CD4-positive, alpha-beta memory T cell (primary cell): ENCODE data around the gene PPP1R9A. TPM values are rescaled to one million over a fixed set of nuclear protein-coding genes. Genes with fewer than 3 reads are reported as not detected.

Source experiments
- CTCF ChIA-PET: fragments of 350-600 bp; sonication (Branson Sonifier 250); formaldehyde crosslinking; loops from one replicate; lab custom pipeline; 2021; ENCODE audit warnings: inconsistent platforms; ENCODE audit not compliant: partially characterized antibody; lab: Charles Lee
- POLR2A ChIA-PET: fragments of 350-600 bp; sonication (Branson Sonifier 250); formaldehyde crosslinking; loops from one replicate; lab custom pipeline; 2021; ENCODE audit not compliant: partially characterized antibody; lab: Charles Lee
- DNase-seq, 5 donors: peaks; one replicate each; pipeline versions ENCODE4 v3.0.0 to v3.0.0-alpha.2; 2020 to 2022; ENCODE audit warnings: mixed read lengths in 1 of 5
- H3K27ac ChIP-seq: one replicate; pipeline ENCODE4 v1.7.0; 2013; ENCODE audit warnings: low read depth, low read length
- H3K27me3 ChIP-seq: 2 replicates; pipeline ENCODE4 v1.7.0; 2013; ENCODE audit warnings: mild to moderate bottlenecking, low read length, moderate library complexity; ENCODE audit not compliant: insufficient read depth
- H3K36me3 ChIP-seq: 2 replicates; pipeline ENCODE4 v1.7.0; 2013; ENCODE audit warnings: mild to moderate bottlenecking, low read length, moderate library complexity; ENCODE audit not compliant: insufficient read depth
- H3K4me1 ChIP-seq: 2 replicates; pipeline ENCODE4 v1.7.0; 2013; ENCODE audit warnings: mild to moderate bottlenecking, low read length, moderate library complexity; ENCODE audit not compliant: insufficient read depth
- H3K4me3 ChIP-seq, 2 donors: one replicate each; pipeline ENCODE4 v1.7.0; 2013; ENCODE audit warnings: low read length in 2 of 2, mild to moderate bottlenecking in 1 of 2
- H3K9me3 ChIP-seq, 2 donors: one replicate each; pipeline ENCODE4 v1.7.0; 2013; ENCODE audit warnings: low read length in 2 of 2, control low read depth in 1 of 2; ENCODE audit not compliant: control insufficient read depth in 1 of 2
- H3K27ac Mint-ChIP-seq, 7 donors: one replicate each; pipeline ENCODE4 v1.8.0; 2020 to 2021; ENCODE audit warnings: mixed read lengths in 7 of 7, mild to moderate bottlenecking in 6 of 7, inconsistent platforms in 3 of 7, moderate library complexity in 3 of 7
- H3K27me3 Mint-ChIP-seq, 2 donors: one replicate each; pipeline ENCODE4 v1.8.0; 2020 to 2021; ENCODE audit warnings: mixed read lengths in 2 of 2
- H3K36me3 Mint-ChIP-seq, 2 donors: one replicate each; pipeline ENCODE4 v1.8.0; 2020 to 2021; ENCODE audit warnings: mixed read lengths in 2 of 2, inconsistent platforms in 1 of 2, mild to moderate bottlenecking in 1 of 2
- H3K4me1 Mint-ChIP-seq, 4 donors: one replicate each; pipeline ENCODE4 v1.8.0; 2020 to 2021; ENCODE audit warnings: mixed read lengths in 4 of 4, mild to moderate bottlenecking in 1 of 4
- H3K4me3 Mint-ChIP-seq, 8 donors: one replicate each; pipeline ENCODE4 v1.8.0; 2020 to 2021; ENCODE audit warnings: mixed read lengths in 8 of 8, mild to moderate bottlenecking in 7 of 8, moderate library complexity in 6 of 8, inconsistent platforms in 3 of 8
- H3K9me3 Mint-ChIP-seq, 8 donors: one replicate each; pipeline ENCODE4 v1.8.0; 2020 to 2021; ENCODE audit warnings: mixed read lengths in 8 of 8, mild to moderate bottlenecking in 5 of 8, inconsistent platforms in 3 of 8, moderate library complexity in 1 of 8
- intact Hi-C: fragments of 100-400 bp; cut with micrococcal nuclease; formaldehyde crosslinking; loops from one replicate; pipeline ENCODE4 v1.15.1; 2023
- polyA plus RNA-seq, 2 donors: library from polyadenylated mRNA; unstranded; fragments of 300-500 nt; fragmentation: Illumina TruSeq; gene quantifications; one replicate each; pipeline ENCODE4 v1.2.3, GENCODE V29; 2021
- total RNA-seq, 2 experiments: library from RNA; stranded (reverse); gene quantifications; one replicate each; pipeline ENCODE4 v1.2.3, GENCODE V29; 2021

Gene PPP1R9A
- total and polyA plus RNA-seq, 4 experiments from 2014 or later = not detected

DNA sequence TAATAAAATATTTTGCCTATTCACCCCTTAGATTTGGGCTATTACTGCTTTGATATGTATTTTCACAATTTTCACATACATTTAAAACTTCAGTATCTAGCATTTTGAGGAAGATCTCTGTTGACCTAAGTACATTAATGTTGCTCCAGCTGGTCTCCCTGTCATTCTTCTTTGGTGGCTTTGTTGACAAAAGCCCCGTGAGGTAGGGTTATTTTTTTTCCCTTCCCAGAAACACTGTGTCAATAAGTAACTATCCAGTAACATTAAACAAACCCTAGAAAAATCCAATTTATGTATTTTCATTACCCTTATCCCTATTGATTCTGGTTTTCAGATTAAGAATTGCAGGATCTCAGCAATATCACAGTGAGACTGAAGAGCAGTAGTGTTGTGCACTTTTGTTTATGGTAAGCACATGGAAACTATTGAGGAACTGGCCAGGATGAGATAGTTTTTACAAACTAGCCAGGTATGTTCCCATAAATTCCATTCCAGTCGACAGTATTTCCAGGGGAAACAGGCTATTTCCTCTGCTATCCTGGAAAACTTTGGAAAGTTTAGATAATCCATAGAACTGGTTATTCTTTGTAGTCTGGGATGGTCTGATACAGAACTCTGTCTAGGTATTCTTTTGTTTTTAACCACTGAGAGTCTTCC, 218.8 kb downstream of the PPP1R9A start:
- H3K4me3 Mint-ChIP-seq = no peak overlapping the region
- Histone ChIP-seq H3K9me3 (no peaks in the 10 kb centered on the region), H3K4me3 (no peak overlapping the region), H3K27ac (no peak overlapping the region), H3K27me3 (no peaks in the 10 kb centered on the region), H3K4me1 (no peaks in the 10 kb centered on the region), H3K36me3 (no peaks in the 10 kb centered on the region)
- POLR2A ChIA-PET = no interaction called here
- peaks cover 0 to 7% (median under 1%) of the 10 kb centered on the region in 8 donors for H3K9me3 Mint-ChIP-seq
- H3K4me1 Mint-ChIP-seq = no peaks in the 10 kb centered on the region
- no peaks in the 10 kb centered on the region for H3K36me3 Mint-ChIP-seq
- CTCF ChIA-PET = no interaction called here
- no peaks in the 10 kb centered on the region for H3K27me3 Mint-ChIP-seq
- intact Hi-C loops = no loop called here
- no peak overlapping the region for H3K27ac Mint-ChIP-seq
- DNase-seq = no peak

DNA sequence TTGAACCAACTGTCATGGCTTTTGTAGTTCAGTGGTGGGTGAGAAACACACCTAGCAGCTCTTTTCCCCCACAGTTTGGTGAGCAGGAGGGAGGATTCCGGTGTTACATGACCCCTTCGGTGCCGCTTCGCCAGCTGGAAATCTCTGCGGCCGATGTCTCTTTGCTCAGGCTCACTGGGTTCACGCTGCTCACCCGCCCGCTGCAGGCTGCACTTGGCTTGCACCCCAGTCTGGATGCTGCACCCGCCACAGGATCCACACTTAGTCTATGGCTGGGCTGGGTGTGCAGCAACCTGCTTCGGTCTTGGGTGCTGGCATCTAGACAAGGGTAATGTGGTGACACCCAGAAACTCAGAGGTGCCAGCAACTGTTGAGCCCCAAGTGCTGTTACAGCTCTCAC, 225.1 kb downstream of the PPP1R9A start:
- DNase-seq = no peak
- ChIA-PET POLR2A (no interaction called here), CTCF (no interaction called here)
- no peak overlapping the region for H3K4me3 Mint-ChIP-seq
- peaks cover 0 to 12% (median 4%) of the 10 kb centered on the region in 8 donors for H3K9me3 Mint-ChIP-seq
- H3K27ac Mint-ChIP-seq = no peak overlapping the region
- intact Hi-C loops = no loop called here
- Histone ChIP-seq H3K4me1 (no peaks in the 10 kb centered on the region), H3K4me3 (no peak overlapping the region), H3K27ac (no peak overlapping the region), H3K36me3 (no peaks in the 10 kb centered on the region), H3K27me3 (no peaks in the 10 kb centered on the region), H3K9me3 (no peaks in the 10 kb centered on the region)
- no peaks in the 10 kb centered on the region for H3K4me1 Mint-ChIP-seq
- no peaks in the 10 kb centered on the region for H3K27me3 Mint-ChIP-seq
- no peaks in the 10 kb centered on the region for H3K36me3 Mint-ChIP-seq

DNA sequence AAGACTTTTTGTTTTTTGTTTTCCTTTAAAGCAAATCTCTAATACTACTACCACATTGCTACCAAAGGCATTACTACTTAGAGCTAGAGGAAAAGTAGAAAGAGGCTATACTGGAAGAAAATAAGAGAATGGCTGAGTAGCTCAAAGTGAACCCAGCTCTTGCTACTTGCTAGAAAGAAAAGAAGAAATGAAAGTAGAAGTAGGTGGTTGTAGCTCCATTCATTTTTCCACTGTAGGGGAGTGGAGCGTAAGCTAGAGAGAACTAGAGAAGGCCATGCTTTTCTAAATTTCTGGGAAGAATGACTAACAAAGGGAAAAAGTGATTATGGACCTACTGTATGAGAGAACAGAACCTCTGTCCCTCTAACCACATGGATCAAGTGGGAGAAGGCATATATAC, 232.5 kb downstream of the PPP1R9A start:
- no peaks in the 10 kb centered on the region for H3K4me1 Mint-ChIP-seq
- CTCF ChIA-PET = no interaction called here

DNA sequence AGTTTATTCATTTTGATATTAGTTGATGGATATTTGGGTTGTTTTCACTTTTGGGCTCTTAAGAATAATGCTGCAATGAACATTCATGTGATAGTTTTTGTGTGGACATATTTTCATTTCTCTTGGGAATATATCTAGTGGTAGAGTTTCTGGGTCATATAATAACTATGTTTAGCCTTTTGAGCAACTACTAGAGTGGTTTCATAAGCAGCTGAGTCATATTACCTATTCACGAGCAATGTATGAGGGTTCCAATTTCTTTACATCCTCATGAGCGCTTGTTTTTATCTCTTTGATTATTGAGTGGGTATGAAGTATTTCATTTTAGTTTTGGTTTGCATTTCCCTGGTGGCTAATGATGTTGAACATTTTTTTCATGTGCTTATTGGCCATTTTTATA, 234.4 kb downstream of the PPP1R9A start:
- Histone ChIP-seq H3K4me3 (no peak overlapping the region), H3K27me3 (no peaks in the 10 kb centered on the region), H3K9me3 (no peaks in the 10 kb centered on the region), H3K4me1 (no peaks in the 10 kb centered on the region), H3K36me3 (no peaks in the 10 kb centered on the region), H3K27ac (no peak overlapping the region)
- POLR2A ChIA-PET = no interaction called here
- H3K27ac Mint-ChIP-seq = no peak overlapping the region
- no peaks in the 10 kb centered on the region for H3K36me3 Mint-ChIP-seq
- peaks cover 0 to 2% of the 10 kb centered on the region in 2 donors for H3K27me3 Mint-ChIP-seq
- peak overlapping the region in 1 of 8 donors; percentile 37 for H3K4me3 Mint-ChIP-seq
- intact Hi-C loops = no loop called here
- H3K4me1 Mint-ChIP-seq = no peaks in the 10 kb centered on the region
- CTCF ChIA-PET = no interaction called here
- no peak for DNase-seq
- peaks cover 0 to 6% (median 2%) of the 10 kb centered on the region in 8 donors for H3K9me3 Mint-ChIP-seq

More for the DNA sequence above, 232.5 kb downstream of the PPP1R9A start:
- H3K4me3 Mint-ChIP-seq = no peak overlapping the region
- Histone ChIP-seq H3K27ac (no peak overlapping the region), H3K36me3 (no peaks in the 10 kb centered on the region), H3K4me3 (no peak overlapping the region), H3K27me3 (no peaks in the 10 kb centered on the region), H3K9me3 (no peaks in the 10 kb centered on the region), H3K4me1 (no peaks in the 10 kb centered on the region)
- no peaks in the 10 kb centered on the region for H3K36me3 Mint-ChIP-seq
- DNase-seq = no peak
- peaks cover 2 to 6% (median 4%) of the 10 kb centered on the region in 8 donors for H3K9me3 Mint-ChIP-seq
- H3K27me3 Mint-ChIP-seq = peaks cover 0 to 2% of the 10 kb centered on the region in 2 donors
- POLR2A ChIA-PET = no interaction called here
- intact Hi-C loops = no loop called here
- H3K27ac Mint-ChIP-seq = no peak overlapping the region

DNA sequence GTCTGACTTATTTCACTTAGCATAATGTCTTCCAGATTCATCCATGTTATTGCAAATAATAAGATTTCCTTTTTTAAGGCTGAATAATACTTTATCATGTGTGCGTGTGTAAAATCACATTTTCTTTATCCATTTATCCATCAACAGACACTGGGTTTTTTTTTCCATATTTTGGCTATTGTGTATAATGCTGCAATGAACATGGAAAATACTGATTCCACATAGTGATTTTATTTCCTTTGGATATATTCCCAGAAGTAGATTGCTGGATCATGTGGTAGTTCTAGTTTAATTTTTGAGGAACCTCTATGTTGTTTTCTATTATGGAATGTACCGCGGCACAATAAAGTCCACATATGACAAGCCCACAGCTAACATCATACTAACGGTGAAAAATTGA, 236.9 kb downstream of the PPP1R9A start:
- Histone ChIP-seq H3K27ac (no peak overlapping the region), H3K4me3 (no peak overlapping the region), H3K9me3 (no peaks in the 10 kb centered on the region), H3K27me3 (no peaks in the 10 kb centered on the region), H3K4me1 (no peaks in the 10 kb centered on the region), H3K36me3 (no peaks in the 10 kb centered on the region)
- H3K27me3 Mint-ChIP-seq = peaks cover 0 to 2% of the 10 kb centered on the region in 2 donors
- intact Hi-C loops = no loop called here
- DNase-seq = no peak
- peaks cover 0 to 11% (median 3%) of the 10 kb centered on the region in 8 donors for H3K9me3 Mint-ChIP-seq
- ChIA-PET CTCF (no interaction called here), POLR2A (no interaction called here)
- no peak overlapping the region for H3K27ac Mint-ChIP-seq
- H3K36me3 Mint-ChIP-seq = no peaks in the 10 kb centered on the region
- H3K4me3 Mint-ChIP-seq = no peak overlapping the region
- H3K4me1 Mint-ChIP-seq = no peaks in the 10 kb centered on the region

DNA sequence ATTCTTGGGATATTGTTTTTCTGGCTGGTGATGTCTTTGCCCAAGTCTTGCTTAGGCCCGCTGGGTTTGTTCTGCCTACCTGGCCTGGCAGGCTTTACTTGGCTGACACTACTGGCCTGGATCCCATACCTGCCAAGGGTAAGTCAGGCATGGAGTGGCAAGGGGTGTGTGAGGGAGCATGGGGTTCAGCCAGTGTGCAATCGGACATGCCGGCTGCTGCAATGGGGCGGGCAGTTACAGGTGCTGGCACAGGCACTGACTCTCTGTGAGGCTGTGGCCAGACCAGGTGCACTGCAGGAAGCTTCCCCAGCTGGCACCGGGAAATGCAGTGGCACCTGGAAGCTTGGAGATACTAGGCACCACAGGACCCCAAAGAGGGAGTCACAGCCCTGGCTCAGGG, 248.6 kb downstream of the PPP1R9A start:
- ChIA-PET CTCF (no interaction called here), POLR2A (no interaction called here)
- no peak for DNase-seq
- intact Hi-C loops = no loop called here
- H3K4me3 ChIP-seq = no peak overlapping the region
- no peaks in the 10 kb centered on the region for H3K36me3 ChIP-seq
- no peaks in the 10 kb centered on the region for H3K27me3 ChIP-seq
- Mint-ChIP-seq H3K9me3 (no peaks in the 10 kb centered on the region), H3K36me3 (no peaks in the 10 kb centered on the region), H3K4me3 (no peak overlapping the region), H3K4me1 (no peaks in the 10 kb centered on the region), H3K27ac (no peak overlapping the region), H3K27me3 (no peaks in the 10 kb centered on the region)
- H3K27ac ChIP-seq = no peak overlapping the region
- H3K4me1 ChIP-seq = no peaks in the 10 kb centered on the region
- H3K9me3 ChIP-seq = no peaks in the 10 kb centered on the region

DNA sequence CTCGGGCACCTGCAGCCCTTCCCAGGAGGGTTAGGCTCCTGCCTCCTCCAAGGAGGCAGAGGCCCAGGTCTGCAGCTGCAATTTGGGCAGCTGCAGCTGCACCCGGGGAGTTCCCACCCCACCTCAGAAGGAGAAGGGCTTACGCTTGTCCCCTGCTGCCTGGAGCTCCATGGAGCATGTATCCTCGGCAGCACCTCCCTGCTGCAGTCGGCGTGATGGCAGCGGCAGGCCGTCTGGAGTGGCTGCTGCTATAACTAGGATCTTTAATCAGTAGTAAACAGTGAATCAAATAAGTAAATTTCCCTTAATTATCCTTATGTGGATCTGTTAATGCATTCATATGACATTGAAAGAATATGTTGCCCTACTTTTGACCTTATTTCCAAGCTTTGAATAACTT, 250.0 kb downstream of the PPP1R9A start:
- H3K4me1 Mint-ChIP-seq = no peaks in the 10 kb centered on the region
- H3K36me3 Mint-ChIP-seq = no peaks in the 10 kb centered on the region
- CTCF ChIA-PET = no interaction called here
- Histone ChIP-seq H3K4me1 (no peaks in the 10 kb centered on the region), H3K9me3 (no peaks in the 10 kb centered on the region), H3K4me3 (no peak overlapping the region), H3K36me3 (no peaks in the 10 kb centered on the region), H3K27ac (no peak overlapping the region), H3K27me3 (no peaks in the 10 kb centered on the region)
- no peak for DNase-seq
- no peaks in the 10 kb centered on the region for H3K27me3 Mint-ChIP-seq
- no peaks in the 10 kb centered on the region for H3K9me3 Mint-ChIP-seq
- H3K27ac Mint-ChIP-seq = no peak overlapping the region
- POLR2A ChIA-PET = no interaction called here
- intact Hi-C loops = no loop called here
- no peak overlapping the region for H3K4me3 Mint-ChIP-seq
